Measurements from ENCODE around the gene GFM1.

The GFM1 gene

DNA sequence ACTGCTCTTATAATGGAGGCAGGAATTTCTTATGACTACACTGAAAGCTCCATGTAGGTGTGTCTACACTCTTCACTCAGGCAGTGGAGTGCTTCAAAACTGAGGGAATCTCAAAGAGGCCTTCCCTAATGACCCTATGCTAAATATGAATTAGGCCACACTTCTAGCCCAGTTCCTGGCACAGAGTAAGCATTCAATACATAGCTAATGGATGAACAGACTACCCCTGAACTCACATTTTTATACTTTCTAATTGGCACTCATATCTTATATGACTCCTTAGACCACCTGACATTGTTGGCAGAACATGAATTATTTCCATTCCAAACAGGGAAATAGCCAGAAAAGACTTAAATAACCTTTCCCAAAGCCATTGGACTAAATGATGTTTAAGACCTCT, 84.5 kb downstream of the GFM1 start:
- no peak for DNase-seq

DNA sequence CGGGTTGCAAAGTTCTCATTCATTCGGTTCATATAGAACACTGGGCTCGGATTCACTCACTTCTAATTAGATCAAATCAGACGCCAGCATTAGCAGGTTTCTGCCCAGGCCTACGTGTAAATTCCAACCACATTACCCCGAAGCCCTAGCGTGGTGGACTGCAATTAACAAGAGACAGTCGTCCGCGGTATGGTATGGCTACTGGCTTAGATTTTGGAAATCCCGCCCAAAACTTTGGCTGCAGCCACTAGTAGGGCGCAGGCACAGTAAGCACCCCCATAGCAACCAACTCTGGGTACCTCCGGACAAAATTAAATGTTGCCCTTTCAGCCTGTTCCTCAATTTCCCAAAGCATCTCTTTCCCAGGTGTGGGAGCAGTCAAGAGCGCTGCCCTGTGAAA, 87.2 kb downstream of the GFM1 start:
- no peak for DNase-seq

GRCh38 chr3:158731938-158732855, 87.9 kb downstream of the GFM1 start, which contains the start of gene RARRES1:
TSS of gene RARRES1 (minus strand) at chr3:158732457. CDS start at chr3:158732415, 42 bp downstream.
- peak; percentile 9 to 33 for DNase-seq

GRCh38 chr3:158732856-158733200, 88.5 kb downstream of the GFM1 start:
- DNase-seq: no peak

GRCh38 chr3:158733656-158734055, 89.3 kb downstream of the GFM1 start:
- DNase-seq: no peak

- DNase-seq: no peak
Measured at GRCh38 chr3:158735296-158736033, 91.1 kb downstream of the GFM1 start.

GRCh38 chr3:158737410-158737809, 93.1 kb downstream of the GFM1 start:
- no peak for DNase-seq

DNA sequence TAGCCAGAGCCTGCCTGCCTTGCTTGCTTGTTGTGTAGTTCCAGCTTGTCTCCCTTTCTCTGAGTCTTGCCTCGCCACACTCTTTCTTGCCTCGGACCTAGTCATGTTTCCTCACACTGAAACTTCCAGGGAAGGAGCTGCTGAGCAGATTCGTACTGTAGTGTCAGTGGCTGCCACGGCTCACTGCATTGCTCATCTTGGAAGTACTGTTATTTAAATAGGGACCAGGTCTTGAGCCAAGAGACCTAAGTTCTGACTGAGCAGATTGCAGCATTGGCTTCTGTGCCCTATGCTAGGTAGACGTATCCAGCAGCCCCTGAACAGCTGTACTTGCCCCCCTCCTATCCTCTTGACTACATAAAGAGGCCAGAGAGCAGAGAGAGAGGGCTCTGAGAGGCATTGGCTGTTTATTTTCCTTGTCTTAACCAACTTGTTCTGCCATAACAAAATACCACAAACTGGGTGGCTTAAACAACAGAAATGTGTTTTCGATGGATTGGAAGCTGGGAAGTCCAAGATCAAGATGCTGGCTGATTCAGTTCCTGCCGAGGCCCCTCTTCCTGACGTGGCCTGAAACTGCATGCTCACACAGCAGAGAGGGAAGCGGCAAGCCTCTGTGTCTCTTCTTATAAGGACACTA, 93.8 kb downstream of the GFM1 start:
- DNase-seq: no peak

- DNase-seq: no peak
Measured at GRCh38 chr3:158738653-158739052, 94.3 kb downstream of the GFM1 start.

- DNase-seq: no peak
Measured at GRCh38 chr3:158739078-158739477, 94.8 kb downstream of the GFM1 start.

GRCh38 chr3:158739661-158740060, 95.3 kb downstream of the GFM1 start:
- no peak for DNase-seq

Measured in stimulated activated CD4-positive, alpha-beta T cell treated with anti-CD3 and anti-CD28 coated beads, Interleukin-4, amount 100 ng/mL, for 4 hours (primary cell).